Fibroblast of pulmonary artery (primary cell): ENCODE measurements around the gene GNAS-AS1.
"Not testable (repeated sequence)": the region's sequence is repeated elsewhere in the genome, so short reads cannot be mapped to it uniquely, and the experiment has no call there.

Experiments
- DNase-seq: peaks from one replicate; pipeline ENCODE4 v3.0.0-alpha.2; 2010; ENCODE audit warnings: low read depth
- H3K4me3 ChIP-seq: replicated peaks from 2 replicates; pipeline ENCODE4 v1.5.1; 2011; ENCODE audit warnings: low read depth, mild to moderate bottlenecking, control low read depth, low read length, moderate library complexity
- TF ChIP-seq, protein P1 (sequence below): IDR thresholded peaks from 2 replicates; pipeline ENCODE4 v1.5.1; 2011; ENCODE audit warnings: mild to moderate bottlenecking, control low read depth, low read length, inconsistent platforms; ENCODE audit errors: missing control alignments

Gene GNAS-AS1

DNA sequence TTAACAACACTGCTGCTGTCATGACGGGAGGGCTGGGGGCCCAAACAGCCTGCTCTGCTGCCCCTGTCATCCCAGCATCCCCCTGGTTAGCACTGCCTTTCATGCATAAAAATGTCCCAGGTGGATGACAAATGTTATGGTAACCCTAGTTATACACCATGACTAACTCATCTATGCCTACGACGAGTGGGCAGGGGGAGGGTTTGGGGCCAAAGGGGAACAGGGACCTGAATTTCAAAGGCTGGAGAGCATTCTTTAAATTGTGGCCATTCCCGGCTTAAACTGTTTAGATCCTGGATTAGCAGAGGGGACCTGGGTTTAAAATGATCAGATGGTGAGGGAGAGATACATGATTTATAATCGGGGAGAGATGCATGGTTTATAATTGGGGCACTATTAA lies 24.4 kb downstream of the GNAS-AS1 start:
- DNase-seq: no peak
- TF ChIP-seq, protein P1, sequence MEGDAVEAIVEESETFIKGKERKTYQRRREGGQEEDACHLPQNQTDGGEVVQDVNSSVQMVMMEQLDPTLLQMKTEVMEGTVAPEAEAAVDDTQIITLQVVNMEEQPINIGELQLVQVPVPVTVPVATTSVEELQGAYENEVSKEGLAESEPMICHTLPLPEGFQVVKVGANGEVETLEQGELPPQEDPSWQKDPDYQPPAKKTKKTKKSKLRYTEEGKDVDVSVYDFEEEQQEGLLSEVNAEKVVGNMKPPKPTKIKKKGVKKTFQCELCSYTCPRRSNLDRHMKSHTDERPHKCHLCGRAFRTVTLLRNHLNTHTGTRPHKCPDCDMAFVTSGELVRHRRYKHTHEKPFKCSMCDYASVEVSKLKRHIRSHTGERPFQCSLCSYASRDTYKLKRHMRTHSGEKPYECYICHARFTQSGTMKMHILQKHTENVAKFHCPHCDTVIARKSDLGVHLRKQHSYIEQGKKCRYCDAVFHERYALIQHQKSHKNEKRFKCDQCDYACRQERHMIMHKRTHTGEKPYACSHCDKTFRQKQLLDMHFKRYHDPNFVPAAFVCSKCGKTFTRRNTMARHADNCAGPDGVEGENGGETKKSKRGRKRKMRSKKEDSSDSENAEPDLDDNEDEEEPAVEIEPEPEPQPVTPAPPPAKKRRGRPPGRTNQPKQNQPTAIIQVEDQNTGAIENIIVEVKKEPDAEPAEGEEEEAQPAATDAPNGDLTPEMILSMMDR: no peak
- H3K4me3 ChIP-seq: no peak overlapping the region

DNA sequence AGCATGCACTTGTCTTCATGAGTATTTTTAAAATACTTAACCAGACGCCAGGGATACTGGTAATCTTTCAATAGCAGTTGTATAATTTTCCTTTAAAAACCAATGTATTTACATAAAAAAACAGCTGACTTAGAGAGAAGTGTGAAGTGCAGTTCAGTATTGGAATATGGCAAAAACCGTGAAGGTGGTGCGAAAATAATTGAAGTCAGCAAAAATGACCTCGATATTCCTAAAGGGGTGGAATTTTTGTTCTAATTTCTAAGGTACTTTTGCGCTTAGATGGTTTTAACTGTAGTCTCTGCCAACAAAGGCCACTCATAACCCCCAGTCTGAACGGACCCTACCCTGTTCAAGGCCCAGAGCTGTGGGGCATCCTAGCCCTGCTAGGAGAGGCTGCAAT lies 25.3 kb downstream of the GNAS-AS1 start:
- TF ChIP-seq, protein P1: no peak
- DNase-seq: no peak
- H3K4me3 ChIP-seq: no peak overlapping the region

DNA sequence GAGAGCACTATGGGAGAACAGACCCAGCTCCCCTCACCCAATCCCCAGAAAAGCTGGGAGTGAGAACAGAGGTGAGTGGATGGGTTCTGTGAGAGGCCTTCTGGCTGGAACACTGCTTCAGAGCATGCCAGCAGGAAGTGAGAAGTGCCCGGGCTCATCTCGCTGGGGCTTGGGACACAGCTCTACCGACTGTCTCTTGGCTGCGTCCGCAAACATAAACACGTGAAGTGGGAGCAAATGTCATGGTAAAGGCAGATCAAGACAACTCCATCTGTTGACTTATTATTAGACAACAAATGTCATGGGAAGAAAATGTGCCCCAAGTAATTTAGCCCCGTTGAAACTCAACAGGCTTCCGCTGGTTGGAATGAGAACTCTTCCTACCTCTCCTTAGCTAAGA lies 25.9 kb downstream of the GNAS-AS1 start:
- H3K4me3 ChIP-seq: no peak overlapping the region
- DNase-seq: no peak
- TF ChIP-seq, protein P1: no peak

DNA sequence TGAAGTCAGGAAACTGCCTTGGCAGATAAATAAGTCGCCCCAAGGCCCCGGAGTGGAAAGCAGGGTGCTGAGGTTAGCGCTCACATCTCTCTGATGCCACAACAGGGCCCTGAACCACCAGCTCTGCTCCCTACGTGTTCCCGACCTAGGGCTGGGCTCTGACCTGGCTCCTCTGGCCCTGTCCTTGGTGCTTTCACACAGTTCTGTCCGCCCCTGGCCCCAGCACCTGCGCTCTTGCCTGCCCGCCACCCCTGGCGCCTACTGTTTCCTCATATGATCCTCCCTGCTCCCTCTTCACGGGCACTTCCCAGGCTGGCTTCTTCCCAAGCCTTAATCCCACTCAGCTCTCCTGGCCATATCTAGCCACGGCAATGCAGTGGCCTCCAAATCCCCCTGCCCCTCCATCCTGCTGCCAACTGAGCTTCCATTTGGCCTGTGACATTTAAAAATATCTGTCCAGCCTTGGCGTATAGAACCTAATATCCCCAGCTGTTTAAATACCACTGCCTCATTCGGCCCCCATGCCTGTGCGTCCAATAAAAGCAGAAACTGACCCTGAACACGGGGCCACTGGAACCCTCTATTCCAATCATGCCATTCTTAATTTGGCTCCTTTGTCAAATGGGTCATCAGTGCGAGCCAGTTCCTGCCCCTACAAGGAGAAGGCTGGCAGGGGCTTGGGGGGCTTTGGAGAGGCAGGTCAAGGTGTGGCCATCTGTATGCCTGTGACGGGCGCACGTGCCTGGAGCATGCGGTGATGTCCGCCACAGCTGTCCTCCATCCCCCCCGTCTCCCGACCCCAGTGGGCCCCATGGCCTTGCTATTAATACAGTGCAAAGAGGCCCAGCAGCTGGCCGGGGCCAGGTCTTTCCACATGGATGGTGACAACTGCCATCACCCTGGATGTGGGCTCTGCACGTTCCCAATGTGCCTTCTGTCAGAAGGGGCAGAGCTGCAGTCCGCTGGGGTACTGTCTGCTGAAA lies 27.7 kb downstream of the GNAS-AS1 start:
- TF ChIP-seq, protein P1: no peak
- H3K4me3 ChIP-seq: no peak overlapping the region
- no peak for DNase-seq

DNA sequence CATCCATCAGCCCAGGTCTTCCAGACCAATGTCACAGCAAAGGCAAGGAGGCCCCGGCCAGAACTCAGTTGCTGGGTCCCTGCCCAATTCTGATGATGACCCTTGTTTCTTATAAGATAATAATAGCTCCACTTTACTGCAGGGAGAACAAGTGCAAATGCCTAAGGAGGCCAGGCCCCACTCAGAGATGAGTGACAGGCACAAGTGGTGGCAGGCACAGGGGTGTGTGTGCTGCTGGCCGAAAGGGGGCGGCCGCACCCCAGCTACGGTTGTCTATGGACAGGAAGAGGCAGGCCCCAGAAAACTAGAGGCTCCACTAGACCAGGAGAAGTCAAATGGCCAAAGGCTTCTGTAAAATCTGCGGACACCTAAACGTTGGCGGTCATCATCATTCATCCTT lies 28.6 kb downstream of the GNAS-AS1 start:
- no peak overlapping the region for H3K4me3 ChIP-seq
- DNase-seq: no peak
- TF ChIP-seq, protein P1: no peak

DNA sequence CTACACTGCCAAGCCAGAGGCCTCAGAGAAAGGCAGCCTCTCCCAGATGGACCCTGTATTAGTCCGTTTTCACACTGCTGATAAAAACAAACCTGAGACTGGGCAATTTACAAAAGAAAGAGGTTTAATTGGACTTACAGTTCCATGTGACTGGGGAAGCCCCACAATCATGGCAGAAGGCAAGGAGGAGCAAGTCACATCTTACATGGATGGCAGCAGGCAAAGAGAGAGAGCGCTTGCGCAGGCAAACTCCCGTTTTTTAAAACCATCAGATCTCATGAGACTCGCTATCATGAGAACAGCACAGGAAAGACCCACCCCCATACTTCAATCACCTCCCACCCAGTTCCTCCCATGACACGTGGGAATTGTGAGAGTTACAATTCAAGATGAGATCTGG lies 30.2 kb downstream of the GNAS-AS1 start:
- not testable (repeated sequence) for H3K4me3 ChIP-seq, DNase-seq

DNA sequence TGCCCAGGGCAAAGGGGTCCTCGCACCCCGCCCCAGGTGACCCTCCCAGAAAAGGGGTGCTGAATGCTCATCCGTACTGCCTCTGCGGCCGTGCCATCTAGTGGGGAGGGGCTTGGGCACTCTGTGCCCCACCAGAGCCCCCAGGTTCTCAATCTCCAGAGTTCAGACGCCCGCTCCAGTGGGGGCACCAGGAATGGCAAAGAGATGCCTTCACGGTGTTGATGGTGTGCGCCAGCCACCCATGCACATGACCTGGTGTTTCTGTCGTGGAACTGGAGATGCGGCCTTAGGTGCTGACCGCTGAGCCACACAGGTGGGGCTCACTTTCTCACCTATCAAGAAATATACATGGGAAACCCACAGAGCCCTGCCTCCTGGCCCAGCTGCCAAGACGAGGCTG lies 30.8 kb downstream of the GNAS-AS1 start:
- H3K4me3 ChIP-seq: no peak overlapping the region
- no peak for DNase-seq
- TF ChIP-seq, protein P1: no peak
